Subcutaneous abdominal adipose tissue (tissue), 5 donors: Measurements from ENCODE around the gene NLGN1.

Source experiments
- H3K27ac ChIP-seq: one replicate; pipeline ENCODE4 v1.7.0; 2013; ENCODE audit warnings: low read depth, mild to moderate bottlenecking, inconsistent platforms, low read length, moderate library complexity
- H3K27me3 ChIP-seq, 5 donors: one replicate each; pipeline ENCODE4 v1.7.0; 2013; ENCODE audit warnings: low read length in 5 of 5, inconsistent platforms in 1 of 5; ENCODE audit not compliant: control insufficient read depth in 5 of 5, insufficient read depth in 4 of 5
- H3K36me3 ChIP-seq, 5 donors: one replicate each; pipeline ENCODE4 v1.7.0; 2013; ENCODE audit warnings: low read length in 5 of 5; ENCODE audit not compliant: control insufficient read depth in 5 of 5, insufficient read depth in 5 of 5
- H3K4me1 ChIP-seq, 5 donors: one replicate each; pipeline ENCODE4 v1.7.0; 2013; ENCODE audit warnings: low read length in 5 of 5, mild to moderate bottlenecking in 3 of 5, moderate library complexity in 1 of 5; ENCODE audit not compliant: control insufficient read depth in 5 of 5, insufficient read depth in 5 of 5
- H3K4me3 ChIP-seq, 5 donors: one replicate each; pipeline ENCODE4 v1.7.0; 2013; ENCODE audit warnings: low read length in 5 of 5, low read depth in 1 of 5
- H3K9ac ChIP-seq, 5 donors: one replicate each; pipeline ENCODE4 v1.7.0; 2013; ENCODE audit warnings: low read length in 5 of 5, mild to moderate bottlenecking in 4 of 5, moderate library complexity in 3 of 5
- H3K9me3 ChIP-seq, 5 donors: one replicate each; pipeline ENCODE4 v1.7.0; 2013; ENCODE audit warnings: low read length in 5 of 5; ENCODE audit not compliant: control insufficient read depth in 5 of 5
- donor health status: healthy.
- donor health status: healthy.
- donor health status: healthy.
- donor health status: healthy.
- donor health status: healthy.

The NLGN1 gene

GRCh38 chr3:173912126-173912525 is 514.6 kb downstream of the NLGN1 start:
- Histone ChIP-seq H3K27me3 (no peaks in the 10 kb centered on the region), H3K9ac (no peak overlapping the region), H3K4me3 (no peak overlapping the region), H3K9me3 (no peaks in the 10 kb centered on the region), H3K36me3 (no peaks in the 10 kb centered on the region), H3K4me1 (no peaks in the 10 kb centered on the region), H3K27ac (no peak overlapping the region)

GRCh38 chr3:173913397-173913796 is 515.9 kb downstream of the NLGN1 start:
- Histone ChIP-seq H3K4me1 (no peaks in the 10 kb centered on the region), H3K9me3 (no peaks in the 10 kb centered on the region), H3K36me3 (no peaks in the 10 kb centered on the region), H3K27ac (no peak overlapping the region), H3K9ac (no peak overlapping the region), H3K27me3 (no peaks in the 10 kb centered on the region), H3K4me3 (no peak overlapping the region)

GRCh38 chr3:173913974-173914421 is 516.5 kb downstream of the NLGN1 start:
- Histone ChIP-seq H3K4me3 (no peak overlapping the region), H3K27me3 (no peaks in the 10 kb centered on the region), H3K9me3 (no peaks in the 10 kb centered on the region), H3K9ac (no peak overlapping the region), H3K36me3 (no peaks in the 10 kb centered on the region), H3K27ac (no peak overlapping the region), H3K4me1 (no peaks in the 10 kb centered on the region)

- H3K27me3 ChIP-seq = no peaks in the 10 kb centered on the region
- no peak overlapping the region for H3K4me3 ChIP-seq
- no peak overlapping the region for H3K9ac ChIP-seq
- no peaks in the 10 kb centered on the region for H3K4me1 ChIP-seq
- no peak overlapping the region for H3K27ac ChIP-seq
- no peaks in the 10 kb centered on the region for H3K9me3 ChIP-seq
- no peaks in the 10 kb centered on the region for H3K36me3 ChIP-seq
These were observed 519.3 kb downstream of the NLGN1 start for GRCh38 chr3:173916799-173917198.

GRCh38 chr3:173920386-173920785 is 522.8 kb downstream of the NLGN1 start:
- Histone ChIP-seq H3K36me3 (no peaks in the 10 kb centered on the region), H3K9ac (no peak overlapping the region), H3K27ac (no peak overlapping the region), H3K27me3 (no peaks in the 10 kb centered on the region), H3K9me3 (no peaks in the 10 kb centered on the region), H3K4me1 (no peaks in the 10 kb centered on the region), H3K4me3 (no peak overlapping the region)

GRCh38 chr3:173921732-173922131 is 524.2 kb downstream of the NLGN1 start:
- Histone ChIP-seq H3K4me1 (no peaks in the 10 kb centered on the region), H3K36me3 (no peaks in the 10 kb centered on the region), H3K4me3 (no peak overlapping the region), H3K9me3 (no peaks in the 10 kb centered on the region), H3K9ac (no peak overlapping the region), H3K27ac (no peak overlapping the region), H3K27me3 (no peaks in the 10 kb centered on the region)

GRCh38 chr3:173923204-173923603 is 525.7 kb downstream of the NLGN1 start:
- H3K27me3 ChIP-seq = no peaks in the 10 kb centered on the region
- H3K27ac ChIP-seq = no peak overlapping the region
- H3K9ac ChIP-seq = no peak overlapping the region
- no peaks in the 10 kb centered on the region for H3K4me1 ChIP-seq
- H3K36me3 ChIP-seq = no peaks in the 10 kb centered on the region
- H3K4me3 ChIP-seq = no peak overlapping the region
- no peaks in the 10 kb centered on the region for H3K9me3 ChIP-seq

GRCh38 chr3:173930251-173930650 is 532.7 kb downstream of the NLGN1 start:
- Histone ChIP-seq H3K36me3 (no peaks in the 10 kb centered on the region), H3K4me3 (no peak overlapping the region), H3K27ac (no peak overlapping the region), H3K4me1 (no peaks in the 10 kb centered on the region), H3K9me3 (no peaks in the 10 kb centered on the region), H3K9ac (no peak overlapping the region), H3K27me3 (no peaks in the 10 kb centered on the region)

- H3K36me3 ChIP-seq = no peaks in the 10 kb centered on the region
- no peaks in the 10 kb centered on the region for H3K9me3 ChIP-seq
- H3K9ac ChIP-seq = no peak overlapping the region
- no peaks in the 10 kb centered on the region for H3K4me1 ChIP-seq
- H3K4me3 ChIP-seq = no peak overlapping the region
- H3K27me3 ChIP-seq = no peaks in the 10 kb centered on the region
- H3K27ac ChIP-seq = no peak overlapping the region
These were observed 535.1 kb downstream of the NLGN1 start for GRCh38 chr3:173932624-173933023.

GRCh38 chr3:173933113-173933512 is 535.6 kb downstream of the NLGN1 start:
- Histone ChIP-seq H3K9me3 (no peaks in the 10 kb centered on the region), H3K27me3 (no peaks in the 10 kb centered on the region), H3K4me3 (no peak overlapping the region), H3K27ac (no peak overlapping the region), H3K4me1 (no peaks in the 10 kb centered on the region), H3K9ac (no peak overlapping the region), H3K36me3 (no peaks in the 10 kb centered on the region)

GRCh38 chr3:173936316-173936715 is 538.8 kb downstream of the NLGN1 start:
- Histone ChIP-seq H3K4me1 (no peaks in the 10 kb centered on the region), H3K9ac (no peak overlapping the region), H3K27ac (no peak overlapping the region), H3K36me3 (no peaks in the 10 kb centered on the region), H3K27me3 (no peaks in the 10 kb centered on the region), H3K9me3 (no peaks in the 10 kb centered on the region), H3K4me3 (no peak overlapping the region)
